ENCODE measurements around the gene IGSF3. TPM values are rescaled to one million over a fixed set of nuclear protein-coding genes. Genes with fewer than 3 reads are reported as not detected.
A peak's percentile ranks its signal among the peaks of the same experiment; 100 is the strongest.

The IGSF3 gene
- total RNA-seq, 1 experiment from 2014 or later: 31.0 TPM

- no peak for DNase-seq (ENCODE audit: low spot score)
Measured at GRCh38 chr1:116686723-116687352, 19.3 kb upstream of the IGSF3 start.

GRCh38 chr1:116686175-116686574, 18.6 kb upstream of the IGSF3 start:
- DNase-seq (ENCODE audit: low spot score): no peak

GRCh38 chr1:116684575-116684974, 17.0 kb upstream of the IGSF3 start:
- DNase-seq (ENCODE audit: low spot score): no peak

- DNase-seq (ENCODE audit: low spot score): no peak
Measured at GRCh38 chr1:116682641-116683221, 15.2 kb upstream of the IGSF3 start.

- DNase-seq (ENCODE audit: low spot score): no peak
Measured at GRCh38 chr1:116681343-116681899, 13.9 kb upstream of the IGSF3 start.

GRCh38 chr1:116680752-116681151, 13.2 kb upstream of the IGSF3 start:
- no peak for DNase-seq (ENCODE audit: low spot score)

- no peak for DNase-seq (ENCODE audit: low spot score)
Measured at GRCh38 chr1:116679828-116680628, 12.5 kb upstream of the IGSF3 start.

GRCh38 chr1:116679091-116679827, 11.7 kb upstream of the IGSF3 start:
- DNase-seq (ENCODE audit: low spot score): no peak

GRCh38 chr1:116678732-116679090, 11.2 kb upstream of the IGSF3 start:
- no peak for DNase-seq (ENCODE audit: low spot score)

GRCh38 chr1:116677474-116678062, 10.0 kb upstream of the IGSF3 start:
- no peak for DNase-seq (ENCODE audit: low spot score)

- no peak for DNase-seq (ENCODE audit: low spot score)
Measured at GRCh38 chr1:116676291-116676690, 8.8 kb upstream of the IGSF3 start.

GRCh38 chr1:116674751-116675150, 7.2 kb upstream of the IGSF3 start:
- DNase-seq (ENCODE audit: low spot score): no peak

GRCh38 chr1:116674011-116674531, 6.5 kb upstream of the IGSF3 start:
- no peak for DNase-seq (ENCODE audit: low spot score)

- no peak for DNase-seq (ENCODE audit: low spot score)
Measured at GRCh38 chr1:116671912-116672311, 4.4 kb upstream of the IGSF3 start.

GRCh38 chr1:116671072-116671760, 3.7 kb upstream of the IGSF3 start:
- no peak for DNase-seq (ENCODE audit: low spot score)

- DNase-seq (ENCODE audit: low spot score): no peak
Measured at GRCh38 chr1:116668277-116668676, 744 bp upstream of the IGSF3 start.

- no peak for DNase-seq (ENCODE audit: low spot score)
Measured at GRCh38 chr1:116667078-116667574, 407 bp downstream of the IGSF3 start.

- peak; percentile 42 for DNase-seq (ENCODE audit: low spot score)
Measured at GRCh38 chr1:116666187-116667077, 1.1 kb downstream of the IGSF3 start.

- no peak for DNase-seq (ENCODE audit: low spot score)
Measured at GRCh38 chr1:116664978-116665371, 2.6 kb downstream of the IGSF3 start.

Data from HT-29 (cell line).